ENCODE measurements around the gene ZWILCH. TPM values are rescaled to one million over a fixed set of nuclear protein-coding genes. Genes with fewer than 3 reads are reported as not detected.

Gene ZWILCH
- total and polyA plus RNA-seq, 10 donors: 3.6 to 12.8 (median 6.4) TPM

GRCh38 chr15:66594344-66594743, 89.2 kb downstream of the ZWILCH start:
- H3K4me3 ChIP-seq: no peak overlapping the region

DNA sequence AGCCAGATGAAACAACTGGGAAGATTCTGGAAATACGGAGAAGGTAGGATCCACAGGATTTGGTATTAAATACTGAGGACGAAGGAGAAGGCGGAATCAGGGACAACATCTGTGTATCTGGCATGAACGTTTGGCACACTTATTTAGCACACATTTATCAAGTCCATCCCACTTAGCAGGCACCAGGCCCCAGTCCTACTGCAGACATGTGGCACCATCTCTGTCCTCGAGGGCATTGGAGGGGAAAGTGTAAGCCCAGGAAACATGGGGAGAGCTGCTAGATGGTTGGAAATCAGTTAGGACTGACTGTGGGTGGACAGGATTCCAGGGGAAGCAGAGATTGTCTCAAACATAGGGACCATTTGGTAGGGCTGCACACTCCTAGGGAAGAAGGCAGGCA, 89.7 kb downstream of the ZWILCH start:
- Histone ChIP-seq H3K4me3 (no peak overlapping the region), H3K27me3 (replicated peaks in 1 of 7) (peaks cover 0 to 9% (median 0%) of the 10 kb centered on the region in 7 donors), H3K4me1 (no peaks in the 10 kb centered on the region), H3K9me3 (no peaks in the 10 kb centered on the region), H3K27ac (no peak overlapping the region), H3K36me3 (no peaks in the 10 kb centered on the region)
- TF ChIP-seq POLR2A (IDR thresholded peaks at IDR 0.05) (no peak), POLR2AphosphoS5 (IDR thresholded peaks at IDR 0.05) (no peak)
- no peak for DNase-seq
- 82 to 92% (median 86%) methylated on average over 5 of the region's 5 CpGs for WGBS, 5 donors
- intact Hi-C loops (cut with DNase I; ENCODE audit: low total_unique reads): no loop called here

More at GRCh38 chr15:66594344-66594743, 89.2 kb downstream of the ZWILCH start:
- intact Hi-C loops (cut with DNase I; ENCODE audit: low total_unique reads): no loop called here
- H3K4me1 ChIP-seq: no peaks in the 10 kb centered on the region
- H3K27me3 ChIP-seq (replicated peaks in 1 of 7): peaks cover 0 to 14% (median 0%) of the 10 kb centered on the region in 7 donors
- DNase-seq: no peak
- no peaks in the 10 kb centered on the region for H3K9me3 ChIP-seq
- WGBS, 5 donors: 85 to 93% (median 91%) methylated on average over 6 to 10 of the region's 10 CpGs
- H3K27ac ChIP-seq: no peak overlapping the region
- no peaks in the 10 kb centered on the region for H3K36me3 ChIP-seq
- TF ChIP-seq, protein P1, sequence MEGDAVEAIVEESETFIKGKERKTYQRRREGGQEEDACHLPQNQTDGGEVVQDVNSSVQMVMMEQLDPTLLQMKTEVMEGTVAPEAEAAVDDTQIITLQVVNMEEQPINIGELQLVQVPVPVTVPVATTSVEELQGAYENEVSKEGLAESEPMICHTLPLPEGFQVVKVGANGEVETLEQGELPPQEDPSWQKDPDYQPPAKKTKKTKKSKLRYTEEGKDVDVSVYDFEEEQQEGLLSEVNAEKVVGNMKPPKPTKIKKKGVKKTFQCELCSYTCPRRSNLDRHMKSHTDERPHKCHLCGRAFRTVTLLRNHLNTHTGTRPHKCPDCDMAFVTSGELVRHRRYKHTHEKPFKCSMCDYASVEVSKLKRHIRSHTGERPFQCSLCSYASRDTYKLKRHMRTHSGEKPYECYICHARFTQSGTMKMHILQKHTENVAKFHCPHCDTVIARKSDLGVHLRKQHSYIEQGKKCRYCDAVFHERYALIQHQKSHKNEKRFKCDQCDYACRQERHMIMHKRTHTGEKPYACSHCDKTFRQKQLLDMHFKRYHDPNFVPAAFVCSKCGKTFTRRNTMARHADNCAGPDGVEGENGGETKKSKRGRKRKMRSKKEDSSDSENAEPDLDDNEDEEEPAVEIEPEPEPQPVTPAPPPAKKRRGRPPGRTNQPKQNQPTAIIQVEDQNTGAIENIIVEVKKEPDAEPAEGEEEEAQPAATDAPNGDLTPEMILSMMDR (IDR thresholded peaks at IDR 0.05 in 8 of 11, conservative IDR thresholded peaks at IDR 0.05 in 3 of 11): no peak
- TF ChIP-seq POLR2AphosphoS5 (IDR thresholded peaks at IDR 0.05): no peak

DNA sequence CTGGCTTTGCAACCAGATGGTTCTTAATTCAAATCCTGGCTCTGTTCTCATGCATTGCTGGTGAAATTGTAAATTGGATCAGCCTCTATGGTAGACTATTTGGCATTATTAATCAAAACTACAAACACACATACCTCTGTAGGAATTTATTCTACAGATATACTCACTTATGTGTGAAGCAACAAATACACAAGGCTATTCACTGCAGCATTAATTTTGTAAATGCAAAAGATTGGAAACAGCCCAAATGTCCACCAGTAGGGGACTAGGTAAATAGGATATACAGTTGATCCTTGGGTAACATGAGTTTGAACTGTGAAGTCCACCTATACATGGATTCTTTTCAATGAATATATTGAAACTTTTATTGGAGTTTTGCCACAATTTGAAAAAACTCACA, 90.2 kb downstream of the ZWILCH start:
- intact Hi-C loops (cut with DNase I; ENCODE audit: low total_unique reads): no loop called here
- Histone ChIP-seq H3K9me3 (no peaks in the 10 kb centered on the region), H3K4me3 (no peak overlapping the region), H3K27me3 (replicated peaks in 1 of 7) (peaks cover 0 to 4% (median 0%) of the 10 kb centered on the region in 7 donors), H3K4me1 (no peaks in the 10 kb centered on the region), H3K27ac (no peak overlapping the region), H3K36me3 (no peaks in the 10 kb centered on the region)
- DNase-seq: no peak
- no peak for TF ChIP-seq POLR2A (IDR thresholded peaks at IDR 0.05)
- TF ChIP-seq POLR2AphosphoS5 (IDR thresholded peaks at IDR 0.05): no peak
- TF ChIP-seq, protein P1 (IDR thresholded peaks at IDR 0.05 in 8 of 11, conservative IDR thresholded peaks at IDR 0.05 in 3 of 11): no peak

DNA sequence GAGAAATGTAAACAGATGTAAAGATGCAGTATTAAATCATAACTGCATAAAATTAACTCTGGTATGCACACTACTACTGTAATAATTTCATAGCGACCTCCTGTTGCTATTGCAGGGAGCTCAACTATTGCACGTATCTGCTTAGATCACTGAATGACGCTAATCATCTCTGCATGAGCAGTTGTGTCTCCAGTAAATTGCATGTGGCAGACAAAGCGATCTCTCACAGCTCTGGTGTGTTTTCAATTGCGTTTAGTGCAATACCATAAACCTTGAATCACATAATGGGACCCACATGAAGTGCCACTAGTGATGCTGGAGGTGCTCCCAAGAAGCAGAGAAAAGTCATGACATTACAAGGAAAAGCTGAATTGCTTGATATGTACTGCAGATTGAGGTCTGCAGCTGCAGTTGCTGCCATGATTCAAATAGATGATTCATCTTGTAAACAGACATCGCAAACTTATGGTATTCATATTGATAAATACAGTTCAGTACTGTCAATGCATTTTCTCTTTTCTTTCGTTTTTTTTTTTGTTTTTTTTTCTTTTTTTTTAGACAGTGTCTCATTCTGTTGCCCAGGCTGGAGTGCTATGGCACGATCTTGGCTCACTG, 90.9 kb downstream of the ZWILCH start:
- no peaks in the 10 kb centered on the region for H3K4me1 ChIP-seq
- peaks cover 0 to 4% (median 0%) of the 10 kb centered on the region in 7 donors for H3K27me3 ChIP-seq (replicated peaks in 1 of 7)
- no peaks in the 10 kb centered on the region for H3K9me3 ChIP-seq
- no peak overlapping the region for H3K4me3 ChIP-seq
- intact Hi-C loops (cut with DNase I; ENCODE audit: low total_unique reads): no loop called here
- H3K36me3 ChIP-seq: no peaks in the 10 kb centered on the region
- DNase-seq: no peak
- H3K27ac ChIP-seq: no peak overlapping the region
- WGBS, 5 donors: 86 to 91% (median 89%) methylated on average over 8 of the region's 8 CpGs
- TF ChIP-seq, protein P1 (IDR thresholded peaks at IDR 0.05 in 8 of 11, conservative IDR thresholded peaks at IDR 0.05 in 3 of 11): no peak
- TF ChIP-seq POLR2AphosphoS5 (IDR thresholded peaks at IDR 0.05): no peak
- TF ChIP-seq POLR2A (IDR thresholded peaks at IDR 0.05): no peak
